ENCODE data around the gene UBE4B. TPM values are rescaled to one million over a fixed set of nuclear protein-coding genes. Genes with fewer than 3 reads are reported as not detected.

UBE4B gene
- total and polyA plus RNA-seq, 8 donors = 13.0 to 45.3 (median 31.1) TPM

GRCh38 chr1:10064416-10065343, 31.9 kb downstream of the UBE4B start:
- H3K4me1 ChIP-seq = peaks cover 7 to 16% (median 12%) of the 10 kb centered on the region in 3 donors
- intact Hi-C loops (cut with DNase I) = no loop called here
- H3K4me3 ChIP-seq = no peak overlapping the region
- TF ChIP-seq CTCF (IDR thresholded peaks at IDR 0.05) = no peak
- no peaks in the 10 kb centered on the region for H3K36me3 ChIP-seq
- H3K27ac ChIP-seq = no peak overlapping the region
- no peak for FAIRE-seq
- no peaks in the 10 kb centered on the region for H3K9me3 ChIP-seq
- no peak for DNase-seq
- 94 to 95% methylated on average over 8 of the region's 8 CpGs for WGBS, 2 donors
- no peaks in the 10 kb centered on the region for H3K27me3 ChIP-seq
- peak in 1 of 4 donors; percentile 17 for ATAC-seq

GRCh38 chr1:10065344-10065685, 32.6 kb downstream of the UBE4B start:
- no peaks in the 10 kb centered on the region for H3K9me3 ChIP-seq
- H3K27ac ChIP-seq = no peak overlapping the region
- H3K36me3 ChIP-seq = no peaks in the 10 kb centered on the region
- H3K27me3 ChIP-seq = no peaks in the 10 kb centered on the region
- ATAC-seq (peak in 3 of 4 donors; percentile 49 to 60 (median 57)), DNase-seq (peak in 1 of 6 donors; percentile 57), FAIRE-seq (no peak)
- intact Hi-C loops (cut with DNase I) = no loop called here
- no peak overlapping the region for H3K4me3 ChIP-seq
- no peak for TF ChIP-seq CTCF (IDR thresholded peaks at IDR 0.05)
- peaks cover 7 to 16% (median 12%) of the 10 kb centered on the region in 3 donors for H3K4me1 ChIP-seq
- 60 to 61% methylated on average over 7 of the region's 7 CpGs for WGBS, 2 donors

GRCh38 chr1:10065760-10066159, 33.0 kb downstream of the UBE4B start:
- intact Hi-C loops (cut with DNase I) = no loop called here
- no peak for ATAC-seq
- TF ChIP-seq CTCF (IDR thresholded peaks at IDR 0.05) = no peak
- DNase-seq = no peak
- Histone ChIP-seq H3K36me3 (no peaks in the 10 kb centered on the region), H3K27ac (no peak overlapping the region), H3K4me1 (peaks cover 7 to 16% (median 12%) of the 10 kb centered on the region in 3 donors), H3K4me3 (no peak overlapping the region), H3K27me3 (no peaks in the 10 kb centered on the region), H3K9me3 (no peaks in the 10 kb centered on the region)
- FAIRE-seq = no peak
- WGBS, 2 donors = 87 to 89% methylated on average over 3 of the region's 3 CpGs

- Histone ChIP-seq H3K27me3 (no peaks in the 10 kb centered on the region), H3K27ac (no peak overlapping the region), H3K9me3 (no peaks in the 10 kb centered on the region), H3K4me1 (peaks cover 7 to 16% (median 12%) of the 10 kb centered on the region in 3 donors), H3K4me3 (no peak overlapping the region), H3K36me3 (no peaks in the 10 kb centered on the region)
- no peak for DNase-seq
- no peak for FAIRE-seq
- no peak for TF ChIP-seq CTCF (IDR thresholded peaks at IDR 0.05)
- intact Hi-C loops (cut with DNase I) = no loop called here
- 91 to 92% methylated on average over 6 of the region's 6 CpGs for WGBS, 2 donors
- ATAC-seq = no peak
Measured at GRCh38 chr1:10068605-10069294, 36.0 kb downstream of the UBE4B start.
